SK-N-SH (cell line): ENCODE measurements around the gene USP10.

Experiments used
- CTCF ChIP-seq: fragments of 200-600 bp; sonication (generic); IDR thresholded peaks from 2 replicates; pipeline ENCODE4 v1.6.1; 2017; ENCODE audit warnings: antibody characterized with exemption, mild to moderate bottlenecking, moderate library complexity
- FOXM1 ChIP-seq: IDR thresholded peaks from 2 replicates; pipeline ENCODE4 v1.4.0; 2012; ENCODE audit warnings: low read depth, mild to moderate bottlenecking
- JUND ChIP-seq: IDR thresholded peaks from 2 replicates; pipeline ENCODE4 v1.4.0; 2012
- RCOR1 ChIP-seq: fragments of 150-350 bp; IDR thresholded peaks from 2 replicates; pipeline ENCODE4 v1.6.1; 2017; ENCODE audit warnings: antibody characterized with exemption, low read length
- ZBTB33 ChIP-seq: IDR thresholded peaks from 2 replicates; pipeline ENCODE4 v1.4.0; 2012; ENCODE audit warnings: low read depth, borderline replicate concordance
- TF ChIP-seq, protein P1 (sequence below): fragments of 150-350 bp; IDR thresholded peaks from 2 replicates; pipeline ENCODE4 v1.6.1; 2017; ENCODE audit warnings: antibody characterized with exemption, low read length, low read depth, borderline replicate concordance

- no peak for TF ChIP-seq CTCF
- no peak for TF ChIP-seq FOXM1
- TF ChIP-seq JUND, result no peak
- TF ChIP-seq, protein P1, sequence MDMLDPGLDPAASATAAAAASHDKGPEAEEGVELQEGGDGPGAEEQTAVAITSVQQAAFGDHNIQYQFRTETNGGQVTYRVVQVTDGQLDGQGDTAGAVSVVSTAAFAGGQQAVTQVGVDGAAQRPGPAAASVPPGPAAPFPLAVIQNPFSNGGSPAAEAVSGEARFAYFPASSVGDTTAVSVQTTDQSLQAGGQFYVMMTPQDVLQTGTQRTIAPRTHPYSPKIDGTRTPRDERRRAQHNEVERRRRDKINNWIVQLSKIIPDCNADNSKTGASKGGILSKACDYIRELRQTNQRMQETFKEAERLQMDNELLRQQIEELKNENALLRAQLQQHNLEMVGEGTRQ, result no peak
- no peak for TF ChIP-seq ZBTB33
- TF ChIP-seq RCOR1, result no peak
These were observed 7.2 kb upstream of the USP10 start for GRCh38 chr16:84692451-84693214.
